Measurements from ENCODE around the gene DIAPH2.

- TF ChIP-seq GATA2 (IDR thresholded peaks at IDR 0.05; ENCODE audit: low read depth, low read length) (no peak), GATA3 (IDR thresholded peaks at IDR 0.05; ENCODE audit: low read depth, low read length) (no peak)
Observed at GRCh38 chrX:97126020-97126419, 441.4 kb downstream of the DIAPH2 start.

Data from SH-SY5Y (cell line).